ENCODE results near the gene WDR74.
"Not testable (repeated sequence)": the region's sequence is repeated elsewhere in the genome, so short reads cannot be mapped to it uniquely, and the experiment has no call there.

WDR74 gene

DNA sequence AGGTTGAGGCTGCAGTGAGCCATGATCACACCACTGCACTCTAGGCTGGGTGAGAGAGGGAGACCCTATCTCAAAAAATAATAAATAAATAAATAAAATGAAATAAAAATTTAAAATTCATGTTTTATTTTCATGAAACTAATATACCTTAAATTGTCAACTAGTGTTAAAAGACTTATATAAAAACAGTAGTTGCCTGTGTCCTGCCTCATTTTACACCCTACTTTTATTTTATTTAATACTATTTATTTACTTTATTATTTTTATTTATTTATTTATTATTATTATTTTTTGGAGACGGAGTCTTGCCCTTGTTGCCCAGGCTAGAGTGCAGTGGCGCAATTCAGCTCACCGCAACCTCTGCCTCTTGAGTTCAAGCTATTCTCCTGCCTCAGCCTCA is 4.8 kb upstream of the WDR74 start:
- TF ChIP-seq MYC (IDR thresholded peaks at IDR 0.05; ENCODE audit: low read depth, low read length) (no peak), POLR2A (IDR thresholded peaks at IDR 0.05; ENCODE audit: extremely low read depth, insufficient read length) (no peak)
- TF ChIP-seq, protein P1, sequence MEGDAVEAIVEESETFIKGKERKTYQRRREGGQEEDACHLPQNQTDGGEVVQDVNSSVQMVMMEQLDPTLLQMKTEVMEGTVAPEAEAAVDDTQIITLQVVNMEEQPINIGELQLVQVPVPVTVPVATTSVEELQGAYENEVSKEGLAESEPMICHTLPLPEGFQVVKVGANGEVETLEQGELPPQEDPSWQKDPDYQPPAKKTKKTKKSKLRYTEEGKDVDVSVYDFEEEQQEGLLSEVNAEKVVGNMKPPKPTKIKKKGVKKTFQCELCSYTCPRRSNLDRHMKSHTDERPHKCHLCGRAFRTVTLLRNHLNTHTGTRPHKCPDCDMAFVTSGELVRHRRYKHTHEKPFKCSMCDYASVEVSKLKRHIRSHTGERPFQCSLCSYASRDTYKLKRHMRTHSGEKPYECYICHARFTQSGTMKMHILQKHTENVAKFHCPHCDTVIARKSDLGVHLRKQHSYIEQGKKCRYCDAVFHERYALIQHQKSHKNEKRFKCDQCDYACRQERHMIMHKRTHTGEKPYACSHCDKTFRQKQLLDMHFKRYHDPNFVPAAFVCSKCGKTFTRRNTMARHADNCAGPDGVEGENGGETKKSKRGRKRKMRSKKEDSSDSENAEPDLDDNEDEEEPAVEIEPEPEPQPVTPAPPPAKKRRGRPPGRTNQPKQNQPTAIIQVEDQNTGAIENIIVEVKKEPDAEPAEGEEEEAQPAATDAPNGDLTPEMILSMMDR (IDR thresholded peaks at IDR 0.05; ENCODE audit: low read depth, low read length) = no peak
- TF ChIP-seq, protein P2, sequence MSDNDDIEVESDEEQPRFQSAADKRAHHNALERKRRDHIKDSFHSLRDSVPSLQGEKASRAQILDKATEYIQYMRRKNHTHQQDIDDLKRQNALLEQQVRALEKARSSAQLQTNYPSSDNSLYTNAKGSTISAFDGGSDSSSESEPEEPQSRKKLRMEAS (IDR thresholded peaks at IDR 0.05; ENCODE audit: low read depth, low read length) = no peak
- no peak for DNase-seq (ENCODE audit: low read depth)
- no peak overlapping the region for H3K4me3 ChIP-seq (ENCODE audit: low read depth, low read length)

DNA sequence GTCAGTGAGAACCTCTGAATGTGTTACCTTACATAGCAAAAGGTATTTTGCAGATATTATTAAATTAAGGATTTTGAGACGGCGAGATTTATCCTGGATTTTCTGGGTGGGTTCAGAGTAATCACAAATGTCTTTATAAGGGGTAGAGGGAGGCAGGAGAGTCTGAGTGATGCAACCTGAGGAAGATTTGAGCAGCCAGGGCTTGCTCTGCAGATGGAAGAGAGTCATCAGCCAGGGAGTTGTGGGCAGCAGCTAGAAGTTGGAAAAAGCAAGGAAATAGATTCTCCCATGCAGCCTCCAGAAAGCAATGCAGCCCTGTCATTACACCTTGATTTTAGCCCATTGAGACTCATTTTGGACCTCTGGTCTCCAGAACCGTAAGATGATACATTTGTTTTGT is 4.1 kb upstream of the WDR74 start:
- no peak for DNase-seq (ENCODE audit: low read depth)
- no peak overlapping the region for H3K4me3 ChIP-seq (ENCODE audit: low read depth, low read length)
- no peak for TF ChIP-seq MYC (IDR thresholded peaks at IDR 0.05; ENCODE audit: low read depth, low read length)
- TF ChIP-seq, protein P1 (IDR thresholded peaks at IDR 0.05; ENCODE audit: low read depth, low read length) = no peak
- TF ChIP-seq POLR2A (IDR thresholded peaks at IDR 0.05; ENCODE audit: extremely low read depth, insufficient read length) = no peak

DNA sequence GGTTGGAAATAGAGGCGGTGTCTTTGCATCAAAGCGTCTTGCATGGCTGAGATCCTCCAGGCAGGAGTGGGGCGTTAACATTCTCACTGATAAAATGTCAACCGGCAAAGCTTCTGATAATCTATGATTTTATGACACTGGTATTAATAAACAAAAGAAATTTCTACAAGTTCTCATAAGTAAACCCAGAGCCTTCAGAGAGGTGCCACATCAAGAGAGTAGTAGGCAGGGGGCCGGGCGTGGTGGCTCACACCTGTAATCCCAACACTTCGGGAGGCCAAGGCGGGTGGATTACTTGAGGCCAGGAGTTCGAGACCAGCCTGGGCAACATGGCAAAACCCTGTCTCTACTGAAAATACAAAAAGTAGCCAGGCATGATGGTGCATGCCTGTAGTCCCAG is 3.5 kb upstream of the WDR74 start:
- DNase-seq (ENCODE audit: low read depth) = not testable (repeated sequence)
- H3K4me3 ChIP-seq (ENCODE audit: low read depth, low read length) = peak overlapping the region; percentile 70

DNA sequence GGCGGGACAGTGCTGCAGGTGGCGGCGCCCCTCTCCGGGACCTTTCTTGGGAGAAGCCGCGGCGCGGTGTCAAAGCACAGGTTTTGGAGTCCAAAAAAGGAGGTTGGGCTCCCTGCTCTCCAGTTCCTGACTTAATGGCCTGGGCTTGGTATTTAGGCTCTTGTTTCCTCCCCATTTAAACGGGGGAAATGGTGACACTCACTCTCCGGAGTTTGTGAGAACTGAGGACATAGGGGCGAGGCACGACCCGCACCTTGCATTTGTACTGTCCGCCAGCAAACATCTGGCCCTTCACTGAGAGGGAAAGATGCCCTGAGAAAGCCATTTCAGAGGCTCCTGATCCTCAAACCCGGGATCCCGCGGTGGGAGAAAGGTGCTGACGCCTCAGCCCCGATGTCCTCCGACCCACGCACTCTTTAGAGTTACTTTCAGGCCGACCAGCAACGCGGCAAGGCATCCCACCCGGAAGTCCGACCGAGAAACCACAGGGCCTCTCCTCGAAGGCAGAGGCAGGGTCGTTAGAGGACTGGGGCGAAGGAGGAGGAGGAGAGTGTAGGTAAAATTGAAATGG is 2.9 kb upstream of the WDR74 start:
- TF ChIP-seq, protein P1 (IDR thresholded peaks at IDR 0.05; ENCODE audit: low read depth, low read length) = no peak
- TF ChIP-seq MYC (IDR thresholded peaks at IDR 0.05; ENCODE audit: low read depth, low read length) = no peak
- TF ChIP-seq, protein P2 (IDR thresholded peaks at IDR 0.05; ENCODE audit: low read depth, low read length) = no peak
- no peak for TF ChIP-seq POLR2A (IDR thresholded peaks at IDR 0.05; ENCODE audit: extremely low read depth, insufficient read length)
- DNase-seq (ENCODE audit: low read depth) = peak; percentile 70
- H3K4me3 ChIP-seq (ENCODE audit: low read depth, low read length) = peak overlapping the region; percentile 70

DNA sequence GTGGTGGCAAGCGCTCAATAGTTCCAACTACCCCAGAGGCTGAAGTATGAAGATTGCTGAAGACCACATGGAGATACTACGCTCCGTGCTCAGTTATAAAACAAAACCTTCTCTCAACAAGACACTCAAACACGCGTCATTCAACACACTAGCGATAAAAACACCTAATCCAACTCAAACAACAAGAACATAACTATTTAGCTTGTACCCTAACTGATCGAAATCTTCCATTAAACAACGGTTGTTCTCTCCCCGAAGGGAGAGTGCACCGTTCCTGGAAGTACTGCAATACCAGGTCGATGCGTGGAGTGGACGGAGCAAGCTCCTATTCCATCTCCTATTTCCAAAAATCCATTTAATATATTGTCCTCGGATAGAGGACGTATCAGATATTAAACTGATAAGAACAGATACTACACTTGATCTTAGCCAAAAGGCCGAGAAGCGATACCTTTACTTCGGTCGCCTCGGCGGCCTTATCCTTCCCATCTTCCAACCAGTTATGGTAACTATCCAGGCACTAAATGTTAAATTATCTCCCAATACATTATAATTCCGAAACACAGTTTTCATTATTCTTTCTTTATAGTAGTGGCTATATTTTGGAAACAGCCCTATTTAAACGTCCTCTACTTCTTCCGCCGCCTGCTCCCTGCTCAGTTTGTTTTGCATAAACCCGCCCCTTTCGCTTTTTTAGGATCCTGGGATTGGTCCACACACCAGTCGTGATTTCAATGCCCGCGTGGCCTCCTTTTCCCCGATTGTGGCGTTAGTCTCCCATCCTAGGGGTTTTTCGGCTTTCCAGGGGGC is 2.2 kb upstream of the WDR74 start:
- TF ChIP-seq, protein P2 (IDR thresholded peaks at IDR 0.05; ENCODE audit: low read depth, low read length) = peak; percentile 82
- peak; percentile 80 for TF ChIP-seq MYC (IDR thresholded peaks at IDR 0.05; ENCODE audit: low read depth, low read length)
- TF ChIP-seq, protein P1 (IDR thresholded peaks at IDR 0.05; ENCODE audit: low read depth, low read length) = no peak
- TF ChIP-seq POLR2A (IDR thresholded peaks at IDR 0.05; ENCODE audit: extremely low read depth, insufficient read length) = peak; percentile 100
- H3K4me3 ChIP-seq (ENCODE audit: low read depth, low read length) = peak overlapping the region; percentile 70
- DNase-seq (ENCODE audit: low read depth) = peak; percentile 99

DNA sequence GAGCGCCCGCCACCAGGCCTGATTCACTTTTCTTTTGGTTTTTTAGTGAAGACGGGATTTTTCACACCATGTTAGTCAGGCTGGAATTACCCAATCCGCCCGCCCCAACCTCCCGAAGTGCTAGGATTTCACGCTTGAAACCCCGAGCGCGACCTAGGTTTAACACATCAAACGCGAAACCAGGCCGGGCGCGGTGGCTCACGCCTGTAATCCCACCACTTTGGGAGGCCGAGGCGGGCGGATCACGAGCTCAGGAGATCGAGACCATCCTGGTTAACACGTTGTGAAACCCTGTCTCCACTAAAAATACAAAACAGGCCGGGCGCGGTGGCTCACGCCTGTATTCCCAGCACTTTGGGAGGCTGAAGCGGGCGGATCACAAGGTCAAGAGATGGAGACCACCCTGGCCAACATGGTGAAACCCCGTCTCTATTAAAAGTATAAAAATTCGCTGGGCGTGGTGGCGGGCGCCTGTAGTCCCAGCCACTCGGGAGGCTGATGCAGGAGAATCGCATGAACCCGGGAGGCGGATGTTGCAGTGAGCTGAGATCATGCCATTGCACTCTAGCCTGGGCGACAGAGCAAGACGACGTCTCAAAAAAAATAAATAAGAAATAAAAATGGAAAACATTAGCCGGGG is 1.5 kb upstream of the WDR74 start:
- TF ChIP-seq, protein P2 (IDR thresholded peaks at IDR 0.05; ENCODE audit: low read depth, low read length) = 0 out of 2 replicates have a peak, but pooled peaks have one; percentile 15
- peak; percentile 85 for DNase-seq (ENCODE audit: low read depth)
- peak overlapping the region; percentile 70 for H3K4me3 ChIP-seq (ENCODE audit: low read depth, low read length)

Data from NB4 (cell line).